Naive thymus-derived CD8-positive, alpha-beta T cell (primary cell): ENCODE data around the gene JAK2. TPM values are rescaled to one million over a fixed set of nuclear protein-coding genes. Genes with fewer than 3 reads are reported as not detected.
"Not testable (repeated sequence)": the region's sequence is repeated elsewhere in the genome, so short reads cannot be mapped to it uniquely, and the experiment has no call there.

Experiments
- ATAC-seq, 2 donors: fragments of 150-1000 bp; cut with Tn5 transposase in 1 of 2; sonication (Bioruptor Pico), chemical (Tn5 transposase) in 1 of 2; 1 replicate in 1 of 2; 2 replicates in 1 of 2; pipeline ENCODE4 v1.10.0; 2021; ENCODE audit warnings: mild to moderate bottlenecking in 2 of 2, moderate library complexity in 2 of 2
- POLR2A ChIA-PET: fragments of 350-600 bp; sonication (Branson Sonifier 250); formaldehyde crosslinking; loops from one replicate; lab custom pipeline; 2021; ENCODE audit warnings: antibody characterized with exemption; lab: Charles Lee
- DNase-seq, 10 donors: peaks; one replicate each; pipeline versions ENCODE4 v3.0.0 to v3.0.0-alpha.2; 2020 to 2022
- H3K27ac Mint-ChIP-seq, 10 donors: one replicate each; pipeline ENCODE4 v1.8.0; 2020 to 2022; ENCODE audit warnings: mild to moderate bottlenecking in 10 of 10, mixed read lengths in 10 of 10, moderate library complexity in 4 of 10, inconsistent platforms in 1 of 10
- H3K27me3 Mint-ChIP-seq, 5 donors: one replicate each; pipeline ENCODE4 v1.8.0; 2021 to 2022; ENCODE audit warnings: mixed read lengths in 5 of 5
- H3K36me3 Mint-ChIP-seq, 3 donors: one replicate each; pipeline ENCODE4 v1.8.0; 2020 to 2022; ENCODE audit warnings: mixed read lengths in 3 of 3, mild to moderate bottlenecking in 2 of 3, inconsistent platforms in 1 of 3
- H3K4me1 Mint-ChIP-seq, 4 donors: one replicate each; pipeline ENCODE4 v1.8.0; 2021 to 2022; ENCODE audit warnings: mixed read lengths in 4 of 4
- H3K4me3 Mint-ChIP-seq, 10 donors: one replicate each; pipeline ENCODE4 v1.8.0; 2020 to 2022; ENCODE audit warnings: mild to moderate bottlenecking in 10 of 10, mixed read lengths in 10 of 10, moderate library complexity in 6 of 10, inconsistent platforms in 1 of 10
- H3K9me3 Mint-ChIP-seq, 9 donors: one replicate each; pipeline ENCODE4 v1.8.0; 2020 to 2022; ENCODE audit warnings: mixed read lengths in 9 of 9, mild to moderate bottlenecking in 3 of 9, inconsistent platforms in 1 of 9, moderate library complexity in 1 of 9
- polyA plus RNA-seq, 3 donors: library from polyadenylated mRNA; unstranded; fragments of 300-500 nt; fragmentation: Illumina TruSeq; gene quantifications; one replicate each; pipeline ENCODE4 v1.2.3, GENCODE V29; 2021
- total RNA-seq, 8 experiments: library from RNA in 2 of 8; stranded (reverse) in 2 of 8; gene quantifications; one replicate each; pipeline ENCODE4 v1.2.3 and lab custom pipeline; 2021 to 2026

JAK2 gene
- total RNA-seq: 10 to 100 TPM; 11.9 to 13.4 TPM
- 1 to 10 TPM; 1.9 to 4.8 (median 3.8) TPM for polyA plus RNA-seq
- 26.3 to 62.2 (median 42.9) reads per million in 6 experiments for total RNA-seq (lab: John Stamatoyannopoulos, UW)

- H3K36me3 Mint-ChIP-seq: no peaks in the 10 kb centered on the region
- peak; percentile 60 to 88 (median 74) for DNase-seq
Measured at GRCh38 chr9:4984621-4985385, at the start of gene JAK2. TSS of gene JAK2 (plus strand) at chr9:4985272. CDS start at chr9:5021988, 36,716 bp downstream.

GRCh38 chr9:4936277-4936676, 48.8 kb upstream of the JAK2 start:
- DNase-seq (no peak), ATAC-seq (no peak)
- H3K36me3 Mint-ChIP-seq: peaks cover 0 to 2% (median 0%) of the 10 kb centered on the region in 3 donors
- H3K9me3 Mint-ChIP-seq: no peaks in the 10 kb centered on the region
- peaks cover 18 to 48% (median 29%) of the 10 kb centered on the region in 4 donors for H3K4me1 Mint-ChIP-seq
- peak overlapping the region in 4 of 10 donors; percentile 11 to 67 (median 18) for H3K4me3 Mint-ChIP-seq
- peak overlapping the region in 4 of 10 donors; percentile 5 to 74 (median 50) for H3K27ac Mint-ChIP-seq
- POLR2A ChIA-PET: no interaction called here
- H3K27me3 Mint-ChIP-seq: no peaks in the 10 kb centered on the region

More at GRCh38 chr9:4984621-4985385, at the start of gene JAK2:
- POLR2A ChIA-PET: interaction anchor here (0.6 to 2.5 kb wide), 13 partner anchors 46 to 1458 kb away, joined by 3 to 20 read pairs (median 4); partner anchors contain the start of genes AK3, CDC37L1, PLGRKT and RCL1
- ATAC-seq: peak; percentile 75 to 83
- H3K27me3 Mint-ChIP-seq: no peaks in the 10 kb centered on the region
- H3K4me1 Mint-ChIP-seq: peaks cover 15 to 32% (median 26%) of the 10 kb centered on the region in 4 donors
- no peaks in the 10 kb centered on the region for H3K9me3 Mint-ChIP-seq
- peak within 1 kb of the TSS; percentile 65 to 96 (median 92) for H3K27ac Mint-ChIP-seq
- H3K4me3 Mint-ChIP-seq: peak within 1 kb of the TSS; percentile 88 to 98 (median 94)

GRCh38 chr9:4936823-4937222, 48.2 kb upstream of the JAK2 start:
- no peaks in the 10 kb centered on the region for H3K9me3 Mint-ChIP-seq

GRCh38 chr9:4937446-4937845, 47.6 kb upstream of the JAK2 start:
- Mint-ChIP-seq H3K4me1 (peaks cover 18 to 51% (median 29%) of the 10 kb centered on the region in 4 donors), H3K27me3 (no peaks in the 10 kb centered on the region), H3K36me3 (peaks cover 0 to 2% (median 0%) of the 10 kb centered on the region in 3 donors), H3K4me3 (peak overlapping the region in 1 of 10 donors; percentile 48), H3K27ac (peak overlapping the region in 1 of 10 donors; percentile 64), H3K9me3 (no peaks in the 10 kb centered on the region)
- no peak for DNase-seq
- ATAC-seq: no peak
- POLR2A ChIA-PET: no interaction called here

More at GRCh38 chr9:4936823-4937222, 48.2 kb upstream of the JAK2 start:
- POLR2A ChIA-PET: no interaction called here
- Mint-ChIP-seq H3K36me3 (peaks cover 0 to 2% (median 0%) of the 10 kb centered on the region in 3 donors), H3K27me3 (no peaks in the 10 kb centered on the region), H3K4me3 (peak overlapping the region in 2 of 10 donors; percentile 5 to 48), H3K27ac (peak overlapping the region in 2 of 10 donors; percentile 7 to 64), H3K4me1 (peaks cover 18 to 48% (median 29%) of the 10 kb centered on the region in 4 donors)
- DNase-seq (no peak), ATAC-seq (no peak)

- H3K4me1 Mint-ChIP-seq: peaks cover 18 to 55% (median 29%) of the 10 kb centered on the region in 4 donors
- H3K4me3 Mint-ChIP-seq: peak overlapping the region in 5 of 10 donors; percentile 25 to 56 (median 51)
- H3K9me3 Mint-ChIP-seq: no peaks in the 10 kb centered on the region
- ATAC-seq (no peak), DNase-seq (no peak)
- peaks cover 0 to 2% (median 0%) of the 10 kb centered on the region in 3 donors for H3K36me3 Mint-ChIP-seq
- no peaks in the 10 kb centered on the region for H3K27me3 Mint-ChIP-seq
- POLR2A ChIA-PET: interaction anchor here (0.8 kb wide), 1 partner anchor 46 kb away, joined by 3 read pairs; no protein-coding TSS in a partner anchor
- H3K27ac Mint-ChIP-seq: peak overlapping the region in 5 of 10 donors; percentile 7 to 67 (median 33)
Measured at GRCh38 chr9:4938496-4938895, 46.6 kb upstream of the JAK2 start.

GRCh38 chr9:4939118-4939561, 45.9 kb upstream of the JAK2 start:
- peak in 3 of 10 donors; percentile 6 to 16 (median 7) for DNase-seq
- Mint-ChIP-seq H3K9me3 (no peaks in the 10 kb centered on the region), H3K36me3 (peaks cover 0 to 2% (median 0%) of the 10 kb centered on the region in 3 donors), H3K27me3 (no peaks in the 10 kb centered on the region), H3K4me3 (peak overlapping the region in 4 of 10 donors; percentile 9 to 54 (median 30)), H3K4me1 (peaks cover 18 to 59% (median 30%) of the 10 kb centered on the region in 4 donors), H3K27ac (peak overlapping the region in 4 of 10 donors; percentile 7 to 33 (median 18))
- peak; percentile 33 to 80 for ATAC-seq
- POLR2A ChIA-PET: interaction anchor here (0.8 kb wide), 1 partner anchor 45 kb away, joined by 3 read pairs; no protein-coding TSS in a partner anchor

- POLR2A ChIA-PET, H3K36me3 Mint-ChIP-seq, H3K27me3 Mint-ChIP-seq, H3K9me3 Mint-ChIP-seq, ATAC-seq, DNase-seq, H3K4me3 Mint-ChIP-seq: not testable (repeated sequence)
- peak overlapping the region in 1 of 10 donors; percentile 34 for H3K27ac Mint-ChIP-seq
- peaks cover 11 to 54% (median 25%) of the 10 kb centered on the region in 4 donors for H3K4me1 Mint-ChIP-seq
Measured at GRCh38 chr9:4942042-4942691, 42.9 kb upstream of the JAK2 start.

GRCh38 chr9:4943346-4943745, 41.7 kb upstream of the JAK2 start:
- no peak overlapping the region for H3K4me3 Mint-ChIP-seq
- ATAC-seq (no peak), DNase-seq (no peak)
- no peaks in the 10 kb centered on the region for H3K36me3 Mint-ChIP-seq
- H3K4me1 Mint-ChIP-seq: peaks cover 9 to 43% (median 20%) of the 10 kb centered on the region in 4 donors
- POLR2A ChIA-PET: no interaction called here
- no peak overlapping the region for H3K27ac Mint-ChIP-seq
- peaks cover 0 to 3% (median 0%) of the 10 kb centered on the region in 9 donors for H3K9me3 Mint-ChIP-seq
- no peaks in the 10 kb centered on the region for H3K27me3 Mint-ChIP-seq

GRCh38 chr9:4944431-4945211, 40.5 kb upstream of the JAK2 start:
- not testable (repeated sequence) for H3K27me3 Mint-ChIP-seq, DNase-seq, H3K36me3 Mint-ChIP-seq, H3K4me3 Mint-ChIP-seq, H3K9me3 Mint-ChIP-seq, ATAC-seq
- peak overlapping the region in 5 of 10 donors; percentile 2 to 46 (median 29) for H3K27ac Mint-ChIP-seq
- POLR2A ChIA-PET: interaction anchor here (0.6 kb wide), 1 partner anchor 150 kb away, joined by 4 read pairs; no protein-coding TSS in a partner anchor
- peaks cover 0 to 30% (median 8%) of the 10 kb centered on the region in 4 donors for H3K4me1 Mint-ChIP-seq

- POLR2A ChIA-PET: no interaction called here
- peaks cover 0 to 23% (median 6%) of the 10 kb centered on the region in 4 donors for H3K4me1 Mint-ChIP-seq
- no peaks in the 10 kb centered on the region for H3K36me3 Mint-ChIP-seq
- H3K4me3 Mint-ChIP-seq: no peak overlapping the region
- H3K9me3 Mint-ChIP-seq: peaks cover 0 to 3% (median 0%) of the 10 kb centered on the region in 9 donors
- DNase-seq (no peak), ATAC-seq (no peak)
- no peak overlapping the region for H3K27ac Mint-ChIP-seq
- H3K27me3 Mint-ChIP-seq: no peaks in the 10 kb centered on the region
Measured at GRCh38 chr9:4946937-4947336, 38.1 kb upstream of the JAK2 start.

GRCh38 chr9:4955836-4956235, 29.2 kb upstream of the JAK2 start:
- H3K36me3 Mint-ChIP-seq: peaks cover 0 to 5% (median 0%) of the 10 kb centered on the region in 3 donors
- peaks cover 0 to 2% (median 0%) of the 10 kb centered on the region in 9 donors for H3K9me3 Mint-ChIP-seq
- DNase-seq: no peak
- no peak for ATAC-seq
- no peak overlapping the region for H3K4me3 Mint-ChIP-seq
- H3K4me1 Mint-ChIP-seq: no peaks in the 10 kb centered on the region
- peaks cover 0 to 6% (median 0%) of the 10 kb centered on the region in 5 donors for H3K27me3 Mint-ChIP-seq
- POLR2A ChIA-PET: no interaction called here
- no peak overlapping the region for H3K27ac Mint-ChIP-seq
